Nephron (organoid): ENCODE data around the gene PCDH18.

Source experiments
- H3K27ac Mint-ChIP-seq, 3 experiments: 2 replicates each; pipeline ENCODE4 v1.8.0; 2020; ENCODE audit warnings: mixed read lengths in 3 of 3, mild to moderate bottlenecking in 2 of 3, moderate library complexity in 1 of 3
- H3K27me3 Mint-ChIP-seq: 2 replicates; pipeline ENCODE4 v1.8.0; 2021; ENCODE audit warnings: low read depth, mild to moderate bottlenecking, moderate library complexity, mixed read lengths
- H3K36me3 Mint-ChIP-seq: 2 replicates; pipeline ENCODE4 v1.8.0; 2020; ENCODE audit warnings: low read depth, mixed read lengths
- H3K4me1 Mint-ChIP-seq: 2 replicates; pipeline ENCODE4 v1.8.0; 2020; ENCODE audit warnings: mixed read lengths
- H3K4me3 Mint-ChIP-seq, 3 experiments: 2 replicates each; pipeline ENCODE4 v1.8.0; 2020; ENCODE audit warnings: mild to moderate bottlenecking in 3 of 3, mixed read lengths in 3 of 3, moderate library complexity in 2 of 3
- H3K9me3 Mint-ChIP-seq: 2 replicates; pipeline ENCODE4 v1.8.0; 2020; ENCODE audit warnings: mixed read lengths
- CTCF ChIP-seq, 3 experiments: fragments of 200-600 bp; sonication (generic); IDR thresholded peaks; one replicate each; pipeline ENCODE4 v1.5.0; 2021; ENCODE audit warnings: antibody characterized with exemption in 3 of 3; ENCODE audit not compliant: unreplicated experiment in 3 of 3

Gene PCDH18

GRCh38 chr4:137558951-137559350, 26.7 kb upstream of the PCDH18 start:
- Mint-ChIP-seq H3K9me3 (peaks cover 2% of the 10 kb centered on the region), H3K27me3 (no peaks in the 10 kb centered on the region), H3K4me1 (no peaks in the 10 kb centered on the region), H3K4me3 (no peak overlapping the region), H3K36me3 (no peaks in the 10 kb centered on the region), H3K27ac (no peak overlapping the region)
- TF ChIP-seq CTCF (IDR thresholded peaks at IDR 0.05; ENCODE audit: unreplicated experiment in 3 of 3) = no peak

GRCh38 chr4:137545461-137545861, 13.2 kb upstream of the PCDH18 start:
- Mint-ChIP-seq H3K4me1 (peaks cover 42% of the 10 kb centered on the region), H3K27ac (peak overlapping the region in 2 of 3 experiments; percentile 19 to 56), H3K36me3 (no peaks in the 10 kb centered on the region), H3K4me3 (no peak overlapping the region), H3K9me3 (no peaks in the 10 kb centered on the region), H3K27me3 (no peaks in the 10 kb centered on the region)
- TF ChIP-seq CTCF (IDR thresholded peaks at IDR 0.05; ENCODE audit: unreplicated experiment in 3 of 3) = no peak

- Mint-ChIP-seq H3K36me3 (no peaks in the 10 kb centered on the region), H3K4me3 (no peak overlapping the region), H3K4me1 (peaks cover 42% of the 10 kb centered on the region), H3K27me3 (no peaks in the 10 kb centered on the region), H3K9me3 (peaks cover 2% of the 10 kb centered on the region), H3K27ac (peak overlapping the region in 2 of 3 experiments; percentile 95 to 97)
- no peak for TF ChIP-seq CTCF (IDR thresholded peaks at IDR 0.05; ENCODE audit: unreplicated experiment in 3 of 3)
Measured at GRCh38 chr4:137543648-137544047, 11.4 kb upstream of the PCDH18 start.

- H3K27ac Mint-ChIP-seq = peak overlapping the region; percentile 22 to 97 (median 95)
- peaks cover 2% of the 10 kb centered on the region for H3K9me3 Mint-ChIP-seq
- H3K36me3 Mint-ChIP-seq = no peaks in the 10 kb centered on the region
- no peaks in the 10 kb centered on the region for H3K27me3 Mint-ChIP-seq
- TF ChIP-seq CTCF (IDR thresholded peaks at IDR 0.05; ENCODE audit: unreplicated experiment in 3 of 3) = no peak
- H3K4me3 Mint-ChIP-seq = no peak overlapping the region
- H3K4me1 Mint-ChIP-seq = peaks cover 42% of the 10 kb centered on the region
Measured at GRCh38 chr4:137543198-137543597, 10.9 kb upstream of the PCDH18 start.

- Mint-ChIP-seq H3K4me3 (peak overlapping the region in 2 of 3 experiments; percentile 63 to 77), H3K36me3 (no peaks in the 10 kb centered on the region), H3K9me3 (peaks cover 5% of the 10 kb centered on the region), H3K27me3 (no peaks in the 10 kb centered on the region), H3K4me1 (peaks cover 42% of the 10 kb centered on the region), H3K27ac (peak overlapping the region; percentile 57 to 97 (median 95))
- no peak for TF ChIP-seq CTCF (IDR thresholded peaks at IDR 0.05; ENCODE audit: unreplicated experiment in 3 of 3)
Measured at GRCh38 chr4:137541876-137542646, 9.8 kb upstream of the PCDH18 start.

GRCh38 chr4:137541181-137541580, 8.9 kb upstream of the PCDH18 start:
- Mint-ChIP-seq H3K27me3 (no peaks in the 10 kb centered on the region), H3K27ac (peak overlapping the region in 2 of 3 experiments; percentile 95 to 97), H3K4me3 (peak overlapping the region in 2 of 3 experiments; percentile 18 to 35), H3K4me1 (peaks cover 42% of the 10 kb centered on the region), H3K36me3 (no peaks in the 10 kb centered on the region), H3K9me3 (peaks cover 6% of the 10 kb centered on the region)
- no peak for TF ChIP-seq CTCF (IDR thresholded peaks at IDR 0.05; ENCODE audit: unreplicated experiment in 3 of 3)
